Heart left ventricle (tissue), 16 donors: ENCODE data around the gene B3GNT7. TPM values are rescaled to one million over a fixed set of nuclear protein-coding genes. Genes with fewer than 3 reads are reported as not detected.
A peak's percentile ranks its signal among the peaks of the same experiment; 100 is the strongest.
"Not testable (repeated sequence)": the region's sequence is repeated elsewhere in the genome, so short reads cannot be mapped to it uniquely, and the experiment has no call there.

Experiments used
- ATAC-seq, 4 donors: fragments of 200-7000 bp; cut with Tn5 transposase; one replicate each; pipeline ENCODE4 v1.9.1; 2020 to 2022; ENCODE audit warnings: moderate library complexity in 4 of 4, mild to moderate bottlenecking in 3 of 4, moderate number of reproducible peaks in 1 of 4
- DNase-seq, 5 donors: peaks; one replicate each; pipeline ENCODE4 v3.0.0-alpha.2; 2020
- H3K27ac ChIP-seq, 12 donors: fragments of 200-600 bp; sonication (generic) in 4 of 12; one replicate each; pipeline versions ENCODE4 v1.5.0 to v1.8.0; 2016 to 2022; ENCODE audit warnings: mild to moderate bottlenecking in 2 of 12
- H3K27me3 ChIP-seq, 9 donors: fragments of 200-600 bp; sonication (generic) in 2 of 9; one replicate each; pipeline versions ENCODE4 v1.5.1 to v1.8.0; 2016 to 2022; ENCODE audit warnings: mild to moderate bottlenecking in 3 of 9
- H3K36me3 ChIP-seq, 9 donors: fragments of 200-600 bp; sonication (generic) in 2 of 9; one replicate each; pipeline versions ENCODE4 v1.5.0 to v1.8.0; 2018 to 2022; ENCODE audit warnings: mild to moderate bottlenecking in 2 of 9
- H3K4me1 ChIP-seq, 12 donors: fragments of 200-600 bp; sonication (generic) in 4 of 12; one replicate each; pipeline versions ENCODE4 v1.5.0 to v1.8.0; 2016 to 2022; ENCODE audit warnings: mild to moderate bottlenecking in 3 of 12
- H3K4me3 ChIP-seq, 12 donors: fragments of 200-600 bp; sonication (generic) in 4 of 12; one replicate each; pipeline versions ENCODE4 v1.5.0 to v1.8.0; 2017 to 2022; ENCODE audit warnings: mild to moderate bottlenecking in 9 of 12, moderate library complexity in 4 of 12
- H3K9me3 ChIP-seq, 12 donors: fragments of 200-600 bp; sonication (generic) in 4 of 12; one replicate each; pipeline versions ENCODE4 v1.5.0 to v1.8.0; 2016 to 2022; ENCODE audit warnings: mild to moderate bottlenecking in 1 of 12
- CTCF ChIP-seq, 12 donors: fragments of 200-600 bp; sonication (generic) in 4 of 12; IDR thresholded peaks; one replicate each; pipeline versions ENCODE4 v1.5.0 to v1.8.0; 2018 to 2022; ENCODE audit warnings: antibody characterized with exemption in 12 of 12, mild to moderate bottlenecking in 5 of 12
- POLR2A ChIP-seq, 2 donors: fragments of 450-650 bp; IDR thresholded peaks; one replicate each; pipeline ENCODE4 v1.6.1; 2017; ENCODE audit warnings: antibody characterized with exemption in 2 of 2, mild to moderate bottlenecking in 2 of 2, moderate library complexity in 2 of 2
- WGBS, 4 donors: extraction: QIAGEN DNeasy Blood & Tissue Kit in 2 of 4; methylation state at CpG; one replicate each; pipeline versions ENCODE4 v1.1.5 to v1.1.7; 2013 to 2018; 5-methylcytosine and 5-hydroxymethylcytosine counted together
- intact Hi-C, 10 donors: fragments of 100-400 bp; cut with DNase I; formaldehyde crosslinking; loops; one replicate each; pipeline versions ENCODE4 v1.11.1 to v1.14.2; 2022
- polyA plus RNA-seq, 2 donors: library from polyadenylated mRNA; stranded (reverse); fragments of 200-250 nt; gene quantifications; one replicate each; pipeline ENCODE4 v1.2.3, GENCODE V29; 2013
- total RNA-seq, 9 donors: library from RNA; depleted of rRNA in 2 of 9; stranded (reverse); fragments of >200 nt in 2 of 9; fragmentation: NEBNext Ultra II Directional in 3 of 9; extraction: Animal tissue kit (Norgen Biotek cat#: 25700) in 3 of 9; gene quantifications; one replicate each; pipeline versions ENCODE4 v1.1.0 to v1.2.4, GENCODE V29; 2016 to 2023
- donor health status: ischemic (EF 13 %, LVEDD 7.1; RV severe dilation, severe dysfunction).
- donor health status: healthy with polysubstance abuse.
- donor health status: DM: no; HTN: yes; CAD: no.
- donor health status: DM: no; HTN: no; CAD: no.
- donor health status: ischemic (EF 25% LVEDD 6.9; RV normal size, moderate dysfunction).
- donor health status: ischemic (EF 25% LVEDD 5.7; RV mildly dilated, moderate dysfunction).
- donor health status: healthy.
- donor health status: DM: yes; HTN: yes; CAD: no.
- donor health status: ischemic (EF 35%, LVEDD 5.7; RV mildly dilated, moderate dysfunction).
- donor health status: nonischemic (EF 11% LVEDD 7.7; RV severe dilation, severe dysfunction).
- donor health status: DM: yes; HTN: yes; CAD: no.
- donor health status: PGD.
- donor health status: ischemic (EF 29% LVEDD 5.4; RV normal size, mild dysfunction).
- donor health status: nonischemic (EF 23%, LVEDD 6.1; RV moderate dilation, normal function).

B3GNT7 gene
- total and polyA plus RNA-seq, 11 donors, result 0.68 to 52.4 (median 5.2) TPM

GRCh38 chr2:231373786-231374349, 21.6 kb upstream of the B3GNT7 start:
- no peak for TF ChIP-seq CTCF (IDR thresholded peaks at IDR 0.05)
- no peak for TF ChIP-seq POLR2A (IDR thresholded peaks at IDR 0.05)
- Histone ChIP-seq H3K27me3 (no peaks in the 10 kb centered on the region), H3K9me3 (no peaks in the 10 kb centered on the region), H3K4me3 (no peak overlapping the region), H3K4me1 (peaks cover 0 to 19% (median 3%) of the 10 kb centered on the region in 12 donors), H3K36me3 (no peaks in the 10 kb centered on the region), H3K27ac (no peak overlapping the region)
- 87 to 88% (median 87%) methylated on average over 9 of the region's 9 CpGs for WGBS, 4 donors
- intact Hi-C loops, result no loop called here
- ATAC-seq (no peak), DNase-seq (peak in 1 of 5 donors; percentile 17)

- no peaks in the 10 kb centered on the region for H3K9me3 ChIP-seq
- no peak overlapping the region for H3K27ac ChIP-seq
- no peaks in the 10 kb centered on the region for H3K27me3 ChIP-seq
- DNase-seq (no peak), ATAC-seq (no peak)
- TF ChIP-seq CTCF (IDR thresholded peaks at IDR 0.05), result no peak
- TF ChIP-seq POLR2A (IDR thresholded peaks at IDR 0.05), result no peak
- no peaks in the 10 kb centered on the region for H3K36me3 ChIP-seq
- 92 to 100% (median 97%) methylated on average over 2 of the region's 2 CpGs for WGBS, 4 donors
- no peak overlapping the region for H3K4me3 ChIP-seq
- peaks cover 0 to 18% (median 3%) of the 10 kb centered on the region in 12 donors for H3K4me1 ChIP-seq
- intact Hi-C loops, result no loop called here
These were observed 20.7 kb upstream of the B3GNT7 start for GRCh38 chr2:231374771-231375170.

- H3K36me3 ChIP-seq, intact Hi-C loops, H3K4me1 ChIP-seq, H3K4me3 ChIP-seq, H3K9me3 ChIP-seq, H3K27ac ChIP-seq, H3K27me3 ChIP-seq, ATAC-seq: not testable (repeated sequence)
- 57 to 64% (median 60%) methylated on average over 11 of the region's 11 CpGs for WGBS, 4 donors
- peak in 1 of 5 donors; percentile 20 for DNase-seq
These were observed 19.4 kb upstream of the B3GNT7 start for GRCh38 chr2:231375994-231376615.

- intact Hi-C loops, result no loop called here
These were observed 18.7 kb upstream of the B3GNT7 start for GRCh38 chr2:231376857-231377256.

More at GRCh38 chr2:231376857-231377256, 18.7 kb upstream of the B3GNT7 start:
- no peaks in the 10 kb centered on the region for H3K9me3 ChIP-seq
- no peak overlapping the region for H3K4me3 ChIP-seq
- TF ChIP-seq CTCF (IDR thresholded peaks at IDR 0.05) (no peak), POLR2A (IDR thresholded peaks at IDR 0.05) (no peak)
- H3K36me3 ChIP-seq, result no peaks in the 10 kb centered on the region
- DNase-seq, result no peak
- ATAC-seq, result no peak
- H3K27ac ChIP-seq, result no peak overlapping the region
- peaks cover 0 to 5% (median 0%) of the 10 kb centered on the region in 12 donors for H3K4me1 ChIP-seq
- H3K27me3 ChIP-seq, result no peaks in the 10 kb centered on the region
- WGBS, 4 donors, result 70 to 81% (median 79%) methylated on average over 8 of the region's 8 CpGs
